ENCODE results near the gene TCAIM.

DNA sequence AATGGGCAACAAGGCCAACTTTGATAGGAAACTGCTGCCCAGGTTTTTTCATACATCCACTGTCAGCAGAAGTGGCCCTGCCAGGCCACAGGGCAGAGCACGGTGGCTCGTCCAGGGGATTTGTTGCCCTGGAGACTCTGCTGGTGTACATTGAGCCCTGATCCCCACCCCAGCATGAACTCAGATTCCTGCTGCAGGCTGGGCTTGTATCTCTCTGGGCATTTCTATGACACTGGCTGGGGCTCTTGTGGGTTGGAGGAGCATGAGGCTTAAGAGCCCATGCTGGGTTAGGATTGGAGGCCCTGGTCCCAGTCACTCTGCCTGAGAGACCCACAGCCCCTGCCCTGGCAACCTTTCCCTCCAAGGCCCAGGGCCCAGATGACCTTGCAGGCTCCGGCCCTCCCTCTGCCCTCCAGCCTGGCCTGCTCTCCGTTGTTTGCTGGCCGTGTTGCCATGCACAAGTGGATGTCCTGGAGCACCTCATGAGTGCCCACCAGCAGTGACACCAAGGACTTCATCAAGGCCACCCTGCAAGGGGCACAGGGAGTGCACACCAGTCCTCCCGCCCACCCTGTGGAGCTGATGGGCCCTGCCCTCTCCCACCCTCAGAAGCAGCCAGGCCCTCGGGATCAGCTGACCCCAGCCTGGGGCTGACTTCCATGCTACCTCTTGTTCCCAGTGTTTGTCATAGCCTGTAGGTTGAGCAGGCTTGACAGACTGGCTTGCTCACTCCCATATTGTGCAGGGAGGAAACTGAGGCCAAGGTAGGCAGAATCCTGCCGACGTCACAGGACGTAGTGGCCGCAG, 80.8 kb downstream of the TCAIM start:
- TF ChIP-seq, protein P1, sequence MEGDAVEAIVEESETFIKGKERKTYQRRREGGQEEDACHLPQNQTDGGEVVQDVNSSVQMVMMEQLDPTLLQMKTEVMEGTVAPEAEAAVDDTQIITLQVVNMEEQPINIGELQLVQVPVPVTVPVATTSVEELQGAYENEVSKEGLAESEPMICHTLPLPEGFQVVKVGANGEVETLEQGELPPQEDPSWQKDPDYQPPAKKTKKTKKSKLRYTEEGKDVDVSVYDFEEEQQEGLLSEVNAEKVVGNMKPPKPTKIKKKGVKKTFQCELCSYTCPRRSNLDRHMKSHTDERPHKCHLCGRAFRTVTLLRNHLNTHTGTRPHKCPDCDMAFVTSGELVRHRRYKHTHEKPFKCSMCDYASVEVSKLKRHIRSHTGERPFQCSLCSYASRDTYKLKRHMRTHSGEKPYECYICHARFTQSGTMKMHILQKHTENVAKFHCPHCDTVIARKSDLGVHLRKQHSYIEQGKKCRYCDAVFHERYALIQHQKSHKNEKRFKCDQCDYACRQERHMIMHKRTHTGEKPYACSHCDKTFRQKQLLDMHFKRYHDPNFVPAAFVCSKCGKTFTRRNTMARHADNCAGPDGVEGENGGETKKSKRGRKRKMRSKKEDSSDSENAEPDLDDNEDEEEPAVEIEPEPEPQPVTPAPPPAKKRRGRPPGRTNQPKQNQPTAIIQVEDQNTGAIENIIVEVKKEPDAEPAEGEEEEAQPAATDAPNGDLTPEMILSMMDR (conservative IDR thresholded peaks at IDR 0.05; ENCODE audit: low read depth, low read length) = no peak
- TF ChIP-seq EZH2 (IDR thresholded peaks at IDR 0.05; ENCODE audit: low read length, unreplicated experiment) (no peak), EZH2phosphoT487 (IDR thresholded peaks at IDR 0.05; ENCODE audit: borderline replicate concordance, low read length) (no peak)

Data from PC-3 (cell line).